ENCODE data around the gene R3HDM2. TPM values are rescaled to one million over a fixed set of nuclear protein-coding genes. Genes with fewer than 3 reads are reported as not detected.

The R3HDM2 gene
- total RNA-seq, 1 donor from 2014 or later: 46.5 TPM

DNA sequence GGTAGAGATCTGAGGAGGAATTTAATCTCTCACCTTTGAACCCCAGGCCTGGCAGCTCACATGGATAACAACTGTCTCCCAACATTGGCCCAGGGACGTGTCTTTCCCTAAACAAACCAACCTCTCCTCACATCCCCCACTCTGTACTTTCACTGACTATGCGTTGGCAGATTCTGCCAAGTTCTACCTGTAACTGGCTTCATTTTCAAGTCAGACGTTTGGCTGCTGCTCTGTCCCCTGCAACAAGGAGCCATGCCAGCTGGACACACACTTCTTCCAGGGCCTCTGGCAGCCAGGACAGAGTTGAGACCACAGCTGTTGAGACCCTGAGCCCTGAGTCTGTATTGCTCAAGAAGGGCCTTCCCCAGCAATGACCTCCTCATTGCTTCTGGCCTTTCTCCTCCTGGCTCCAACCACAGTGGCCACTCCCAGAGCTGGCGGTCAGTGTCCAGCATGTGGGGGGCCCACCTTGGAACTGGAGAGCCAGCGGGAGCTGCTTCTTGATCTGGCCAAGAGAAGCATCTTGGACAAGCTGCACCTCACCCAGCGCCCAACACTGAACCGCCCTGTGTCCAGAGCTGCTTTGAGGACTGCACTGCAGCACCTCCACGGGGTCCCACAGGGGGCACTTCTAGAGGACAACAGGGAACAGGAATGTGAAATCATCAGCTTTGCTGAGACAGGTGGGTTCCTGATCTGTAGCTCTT lies 3.8 kb upstream of the R3HDM2 start, which contains the start of gene INHBC:
Gene INHBC, plus strand, starts transcription at position 268 of the 707 bp plus-strand sequence. Its CDS starts 103 bp downstream, at position 371.
- peaks cover 12% of the 10 kb centered on the region for H3K4me1 Mint-ChIP-seq (ENCODE audit: low read depth)
- no peak for TF ChIP-seq CTCF (IDR thresholded peaks at IDR 0.05)
- no peaks in the 10 kb centered on the region for H3K9me3 Mint-ChIP-seq (ENCODE audit: low read depth)
- H3K27me3 Mint-ChIP-seq (ENCODE audit: low read depth): no peaks in the 10 kb centered on the region
- no peak within 1 kb of the TSS for H3K27ac Mint-ChIP-seq (ENCODE audit: unreplicated experiment)
- H3K4me3 Mint-ChIP-seq (ENCODE audit: unreplicated experiment): no peak within 1 kb of the TSS
- peak; percentile 79 for DNase-seq (ENCODE audit: low spot score)
- no peaks in the 10 kb centered on the region for H3K36me3 Mint-ChIP-seq (ENCODE audit: low read depth)

DNA sequence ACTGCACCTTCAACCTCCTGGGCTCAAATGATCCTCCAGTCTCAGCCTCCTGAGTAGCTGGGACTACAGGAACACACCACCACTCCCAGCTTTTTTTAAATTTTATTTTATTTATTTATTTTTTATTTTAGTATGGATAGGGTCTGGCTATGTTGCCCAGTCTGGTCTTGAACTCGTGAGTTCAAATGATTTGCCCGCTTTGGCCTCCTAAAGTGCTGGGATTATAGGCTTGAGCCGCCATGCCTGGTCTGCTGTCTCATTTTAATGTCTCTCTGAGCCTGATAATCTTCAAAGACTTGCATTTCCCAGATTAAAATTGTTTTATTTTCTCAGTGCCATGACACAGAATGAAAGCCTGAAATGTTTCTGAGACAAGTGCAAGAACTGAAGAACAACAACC lies 2.5 kb upstream of the R3HDM2 start:
- Mint-ChIP-seq H3K9me3 (ENCODE audit: low read depth) (no peaks in the 10 kb centered on the region), H3K36me3 (ENCODE audit: low read depth) (no peaks in the 10 kb centered on the region), H3K27ac (ENCODE audit: unreplicated experiment) (no peak overlapping the region), H3K4me3 (ENCODE audit: unreplicated experiment) (no peak overlapping the region), H3K4me1 (ENCODE audit: low read depth) (peaks cover 20% of the 10 kb centered on the region), H3K27me3 (ENCODE audit: low read depth) (no peaks in the 10 kb centered on the region)
- TF ChIP-seq CTCF (IDR thresholded peaks at IDR 0.05): no peak
- DNase-seq (ENCODE audit: low spot score): no peak

- no peak for DNase-seq (ENCODE audit: low spot score)
- no peak for TF ChIP-seq CTCF (IDR thresholded peaks at IDR 0.05)
- no peaks in the 10 kb centered on the region for H3K27me3 Mint-ChIP-seq (ENCODE audit: low read depth)
- no peaks in the 10 kb centered on the region for H3K36me3 Mint-ChIP-seq (ENCODE audit: low read depth)
- H3K4me1 Mint-ChIP-seq (ENCODE audit: low read depth): peaks cover 28% of the 10 kb centered on the region
- peak overlapping the region; percentile 89 for H3K4me3 Mint-ChIP-seq (ENCODE audit: unreplicated experiment)
- peak overlapping the region; percentile 98 for H3K27ac Mint-ChIP-seq (ENCODE audit: unreplicated experiment)
- no peaks in the 10 kb centered on the region for H3K9me3 Mint-ChIP-seq (ENCODE audit: low read depth)
Observed at GRCh38 chr12:57431654-57432188, 878 bp upstream of the R3HDM2 start.

- H3K9me3 Mint-ChIP-seq (ENCODE audit: low read depth): no peaks in the 10 kb centered on the region
- no peaks in the 10 kb centered on the region for H3K27me3 Mint-ChIP-seq (ENCODE audit: low read depth)
- TF ChIP-seq CTCF (IDR thresholded peaks at IDR 0.05): peak; percentile 43
- H3K27ac Mint-ChIP-seq (ENCODE audit: unreplicated experiment): peak overlapping the region; percentile 98
- DNase-seq (ENCODE audit: low spot score): no peak
- H3K4me3 Mint-ChIP-seq (ENCODE audit: unreplicated experiment): peak overlapping the region; percentile 89
- H3K4me1 Mint-ChIP-seq (ENCODE audit: low read depth): peaks cover 28% of the 10 kb centered on the region
- no peaks in the 10 kb centered on the region for H3K36me3 Mint-ChIP-seq (ENCODE audit: low read depth)
Observed at GRCh38 chr12:57430112-57430930, 522 bp downstream of the R3HDM2 start.

DNA sequence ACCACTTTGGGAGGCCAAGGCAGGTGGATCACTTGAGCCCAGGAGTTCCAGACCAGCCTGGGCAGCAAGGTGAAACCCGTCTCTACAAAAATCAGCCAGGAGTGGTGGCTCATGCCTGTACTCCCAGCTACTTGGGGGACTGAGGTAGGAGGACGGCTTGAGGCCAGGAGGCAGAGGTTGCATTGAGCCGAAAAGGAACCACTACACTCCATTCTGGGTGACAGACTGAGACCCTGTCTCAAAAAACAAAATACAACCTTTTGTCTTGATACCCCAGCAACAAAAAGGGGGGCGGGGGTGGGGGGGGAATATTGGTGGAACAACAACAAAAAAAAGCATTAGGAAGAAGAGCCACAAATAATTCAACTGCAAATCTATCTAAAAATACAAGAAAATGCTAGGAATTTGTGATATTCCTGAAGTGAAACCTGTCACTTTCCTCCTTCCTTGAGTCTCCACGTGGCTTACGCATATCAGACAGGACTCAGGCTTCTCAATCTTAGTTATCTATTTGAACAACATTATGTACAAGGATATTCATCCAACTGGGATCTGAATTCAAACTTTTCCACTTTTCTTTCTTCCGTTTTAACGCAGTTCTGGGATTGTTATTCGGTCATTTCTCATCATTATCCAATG lies 1.3 kb downstream of the R3HDM2 start:
- no peaks in the 10 kb centered on the region for H3K27me3 Mint-ChIP-seq (ENCODE audit: low read depth)

More for the DNA sequence above, 1.3 kb downstream of the R3HDM2 start:
- DNase-seq (ENCODE audit: low spot score): no peak
- no peaks in the 10 kb centered on the region for H3K9me3 Mint-ChIP-seq (ENCODE audit: low read depth)
- peak overlapping the region; percentile 96 for H3K27ac Mint-ChIP-seq (ENCODE audit: unreplicated experiment)
- no peaks in the 10 kb centered on the region for H3K36me3 Mint-ChIP-seq (ENCODE audit: low read depth)
- peaks cover 28% of the 10 kb centered on the region for H3K4me1 Mint-ChIP-seq (ENCODE audit: low read depth)
- peak overlapping the region; percentile 82 for H3K4me3 Mint-ChIP-seq (ENCODE audit: unreplicated experiment)
- TF ChIP-seq CTCF (IDR thresholded peaks at IDR 0.05): no peak

Data from chondrocyte (in vitro differentiated cells).